HEK293T (cell line): ENCODE results near the gene GOSR1.

Experiments used
- ARNT ChIP-seq: fragments of 450-650 bp; IDR thresholded peaks from 2 replicates; pipeline ENCODE4 v1.6.1; 2017; ENCODE audit warnings: mild to moderate bottlenecking
- ELF4 ChIP-seq: fragments of 450-650 bp; IDR thresholded peaks from 2 replicates; pipeline ENCODE4 v1.6.1; 2017; ENCODE audit warnings: antibody characterized with exemption
- FOXK2 ChIP-seq: fragments of 450-650 bp; IDR thresholded peaks from 2 replicates; pipeline ENCODE4 v1.6.1; 2016; ENCODE audit warnings: mild to moderate bottlenecking
- FOXM1 ChIP-seq: fragments of 450-650 bp; IDR thresholded peaks from 2 replicates; pipeline ENCODE4 v1.6.1; 2017; ENCODE audit warnings: mild to moderate bottlenecking, borderline replicate concordance
- LEF1 ChIP-seq: fragments of 450-650 bp; IDR thresholded peaks from 2 replicates; pipeline ENCODE4 v1.6.1; 2017; ENCODE audit warnings: mild to moderate bottlenecking, borderline replicate concordance
- NFRKB ChIP-seq: fragments of 450-650 bp; IDR thresholded peaks from 2 replicates; pipeline ENCODE4 v1.6.1; 2016; ENCODE audit warnings: mild to moderate bottlenecking, moderate library complexity
- TARDBP ChIP-seq: fragments of 450-650 bp; IDR thresholded peaks from 2 replicates; pipeline ENCODE4 v1.6.1; 2016
- TF ChIP-seq, protein P1 (sequence below): fragments of 450-650 bp; IDR thresholded peaks from 2 replicates; pipeline ENCODE4 v1.6.1; 2016

DNA sequence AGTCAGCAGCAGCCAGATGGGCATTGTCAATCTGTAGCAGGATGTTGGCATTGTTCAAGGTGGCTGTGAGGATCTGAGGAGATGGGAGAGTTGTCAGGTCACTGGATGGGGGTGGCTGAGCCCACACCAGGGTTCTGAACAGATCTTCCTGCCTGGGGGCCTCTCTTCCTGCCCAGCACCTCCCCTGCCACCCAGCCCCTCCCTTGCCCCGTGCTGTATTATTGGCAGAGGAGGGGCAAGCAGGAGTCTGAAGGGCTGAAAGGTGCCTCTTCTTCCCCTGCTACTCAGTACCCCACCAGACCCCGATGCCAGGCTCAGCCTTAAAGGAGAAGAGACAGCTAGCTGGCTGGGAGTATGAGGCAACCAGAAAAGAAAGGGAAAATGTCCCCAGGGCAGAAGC, 93.0 kb downstream of the GOSR1 start:
- TF ChIP-seq ELF4, result no peak
- TF ChIP-seq TARDBP, result no peak
- TF ChIP-seq FOXM1, result no peak
- no peak for TF ChIP-seq LEF1
- no peak for TF ChIP-seq NFRKB
- TF ChIP-seq, protein P1, sequence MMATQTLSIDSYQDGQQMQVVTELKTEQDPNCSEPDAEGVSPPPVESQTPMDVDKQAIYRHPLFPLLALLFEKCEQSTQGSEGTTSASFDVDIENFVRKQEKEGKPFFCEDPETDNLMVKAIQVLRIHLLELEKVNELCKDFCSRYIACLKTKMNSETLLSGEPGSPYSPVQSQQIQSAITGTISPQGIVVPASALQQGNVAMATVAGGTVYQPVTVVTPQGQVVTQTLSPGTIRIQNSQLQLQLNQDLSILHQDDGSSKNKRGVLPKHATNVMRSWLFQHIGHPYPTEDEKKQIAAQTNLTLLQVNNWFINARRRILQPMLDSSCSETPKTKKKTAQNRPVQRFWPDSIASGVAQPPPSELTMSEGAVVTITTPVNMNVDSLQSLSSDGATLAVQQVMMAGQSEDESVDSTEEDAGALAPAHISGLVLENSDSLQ, result no peak
- TF ChIP-seq ARNT, result no peak
- TF ChIP-seq FOXK2, result no peak
